GM10847 (cell line): Measurements from ENCODE around the gene PPM1F.

ENCODE experiments used
- POLR2A ChIP-seq: IDR thresholded peaks from 2 replicates; pipeline ENCODE4 v1.6.1; 2011; ENCODE audit not compliant: insufficient read length; ENCODE audit errors: extremely low read depth

PPM1F gene

DNA sequence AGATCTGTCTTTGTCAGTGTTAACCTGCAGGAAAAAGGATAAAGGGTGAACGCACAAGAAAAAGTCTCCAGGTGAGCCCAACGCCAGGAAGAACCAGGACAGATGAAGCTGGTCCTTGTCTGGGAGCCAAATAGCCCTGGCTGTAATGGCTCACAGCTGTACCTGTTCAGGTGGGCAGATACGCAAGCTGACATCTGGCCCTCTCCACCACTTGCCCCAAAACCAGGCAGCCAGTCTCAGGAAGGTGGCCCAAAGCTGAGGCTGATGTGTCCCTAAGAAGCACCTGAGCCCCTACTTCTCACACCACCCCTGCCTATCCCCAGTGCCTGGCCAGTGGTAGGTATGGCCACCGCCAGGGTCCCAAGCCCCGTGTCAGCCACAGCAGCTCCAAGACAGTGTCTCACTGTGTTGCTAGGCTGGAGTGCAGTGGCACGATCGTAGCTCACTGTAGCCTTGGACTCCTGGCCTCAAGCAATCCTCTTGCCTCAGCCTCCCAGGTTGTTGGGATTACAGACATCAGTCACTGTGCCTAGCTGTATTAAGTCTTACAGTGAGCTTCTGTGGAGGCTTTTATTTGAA lies 15.1 kb upstream of the PPM1F start:
- no peak for TF ChIP-seq POLR2A

DNA sequence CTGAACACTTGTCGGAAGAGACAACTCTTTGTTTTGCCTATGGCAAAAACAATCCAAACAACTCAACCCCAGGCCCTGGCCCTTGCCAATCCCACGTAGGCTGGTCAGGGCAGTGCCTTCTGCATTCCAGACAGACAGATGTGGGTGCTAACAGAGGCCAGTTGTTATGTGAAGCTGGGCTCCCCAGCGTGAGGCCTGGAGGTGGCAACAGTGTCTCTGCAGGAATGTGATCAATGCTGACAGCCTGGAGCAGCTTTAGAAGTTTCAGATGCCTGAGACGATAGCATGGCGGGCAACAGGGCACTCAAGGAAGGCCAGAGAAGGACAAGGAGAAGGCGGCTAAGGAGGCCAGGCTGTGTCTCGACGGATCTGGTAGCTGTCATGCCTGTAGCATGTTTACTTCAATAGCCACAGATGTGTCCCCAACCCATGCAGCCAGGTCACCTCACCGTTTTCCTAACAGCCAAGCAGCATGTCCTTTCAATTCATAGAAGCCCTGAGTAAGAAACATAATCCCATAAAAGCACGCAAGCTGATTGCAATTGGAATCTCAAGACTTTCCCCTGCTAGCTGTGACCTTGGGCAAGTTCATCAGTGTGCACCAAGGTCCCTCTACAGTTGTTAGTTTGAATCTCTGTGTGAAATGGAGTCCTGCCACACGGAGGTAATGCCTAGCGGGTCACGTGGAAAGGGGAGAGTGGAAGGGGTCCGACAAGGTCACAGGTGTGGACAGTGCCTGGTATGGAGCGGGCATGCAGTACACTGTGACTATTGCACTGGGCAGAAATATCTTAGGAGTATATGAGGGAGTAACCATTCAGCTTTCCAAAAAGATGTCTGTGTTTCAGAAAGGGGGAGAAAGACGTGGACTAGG lies 14.2 kb upstream of the PPM1F start:
- TF ChIP-seq POLR2A = no peak

DNA sequence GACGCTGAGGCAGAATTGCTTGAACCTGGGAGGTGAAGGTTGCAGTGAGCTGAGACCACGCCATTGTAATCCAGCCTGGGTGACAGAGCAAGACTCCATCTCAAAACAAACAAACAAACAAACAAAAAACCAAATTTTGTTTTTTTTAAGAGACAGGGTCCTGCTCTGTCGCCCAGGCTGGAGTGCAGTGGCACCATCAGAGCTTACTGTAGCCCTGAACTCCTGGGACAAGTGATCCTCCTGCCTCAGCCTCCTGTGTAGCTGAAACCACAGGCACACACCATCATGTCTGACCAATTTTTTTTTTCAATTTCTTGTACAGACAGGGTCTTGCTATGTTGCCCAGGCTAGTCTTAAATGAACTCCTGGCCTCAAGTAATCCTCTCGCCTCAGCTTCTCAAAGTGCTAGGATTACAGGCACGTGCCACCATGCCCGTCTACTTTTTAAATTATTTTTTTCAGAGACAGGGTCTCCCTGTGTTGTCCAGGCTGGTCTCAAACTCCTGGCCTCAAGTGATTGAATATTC lies 13.2 kb upstream of the PPM1F start:
- TF ChIP-seq POLR2A = no peak

DNA sequence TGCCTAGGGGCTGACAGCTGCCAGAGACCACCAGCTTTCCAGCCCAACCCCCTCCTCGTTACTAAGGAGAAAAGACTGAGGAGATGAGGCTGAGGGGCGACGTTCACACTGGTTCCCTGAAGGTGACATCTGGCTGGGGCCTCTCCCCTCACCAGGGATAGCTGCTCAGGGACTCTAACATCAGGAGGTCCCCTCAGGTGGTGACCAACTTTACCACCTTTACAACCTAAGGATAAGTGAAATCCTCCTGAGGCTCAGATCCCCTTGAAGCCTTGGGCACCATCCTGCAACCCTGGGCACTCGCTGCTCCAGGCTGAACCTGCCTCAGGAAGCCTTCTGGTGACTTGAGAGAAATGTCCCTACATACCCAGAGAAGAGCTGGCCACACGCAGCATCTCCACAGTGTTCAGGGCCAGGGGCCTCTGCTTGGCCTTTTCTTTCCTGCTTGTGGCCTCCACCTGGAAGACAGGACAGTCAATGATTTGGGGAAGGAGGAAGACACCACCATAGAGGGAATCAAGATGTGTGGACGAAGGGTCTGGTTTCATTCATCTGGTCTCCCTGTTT lies 12.4 kb upstream of the PPM1F start:
- TF ChIP-seq POLR2A = no peak

DNA sequence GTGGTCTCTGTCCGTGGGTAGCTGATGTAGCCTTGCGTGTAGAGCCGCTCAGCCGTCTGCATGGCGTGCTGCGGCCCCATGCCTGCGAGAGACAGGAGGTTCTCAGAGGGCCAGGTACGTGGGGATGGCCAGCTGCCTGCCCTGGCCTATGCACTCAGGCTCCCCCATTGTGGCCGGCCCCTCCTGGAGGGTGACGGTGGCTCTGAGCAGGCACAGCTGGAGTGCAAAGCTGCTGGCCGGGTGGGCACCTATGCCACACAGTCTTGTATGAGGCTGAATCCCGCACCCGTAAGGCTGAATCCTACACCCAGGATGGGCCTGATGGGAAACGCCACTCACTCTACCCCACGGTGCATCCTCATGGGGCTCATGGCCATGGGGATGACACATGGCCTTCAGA lies 11.6 kb upstream of the PPM1F start:
- no peak for TF ChIP-seq POLR2A

DNA sequence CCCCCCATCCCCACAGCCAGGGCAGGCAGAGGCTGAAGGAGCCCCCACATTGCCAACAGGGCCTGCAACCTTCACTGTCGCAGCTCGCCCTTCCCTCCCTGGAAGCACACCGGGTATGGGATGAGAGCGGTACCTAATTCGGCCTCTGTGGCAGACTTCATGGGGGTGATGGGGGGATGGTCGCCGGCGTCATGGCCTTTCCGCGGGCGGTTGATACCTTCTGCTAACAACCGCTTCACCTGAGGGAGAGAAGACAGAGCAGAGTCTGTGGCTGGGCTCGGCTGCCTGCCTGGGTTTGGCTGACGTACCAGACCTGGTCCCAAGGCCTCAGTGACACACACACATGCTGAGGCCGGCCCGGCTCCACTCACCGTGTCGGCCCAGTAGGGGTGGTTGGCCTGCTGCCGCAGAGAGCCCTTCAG lies 11.2 kb upstream of the PPM1F start:
- TF ChIP-seq POLR2A = no peak

DNA sequence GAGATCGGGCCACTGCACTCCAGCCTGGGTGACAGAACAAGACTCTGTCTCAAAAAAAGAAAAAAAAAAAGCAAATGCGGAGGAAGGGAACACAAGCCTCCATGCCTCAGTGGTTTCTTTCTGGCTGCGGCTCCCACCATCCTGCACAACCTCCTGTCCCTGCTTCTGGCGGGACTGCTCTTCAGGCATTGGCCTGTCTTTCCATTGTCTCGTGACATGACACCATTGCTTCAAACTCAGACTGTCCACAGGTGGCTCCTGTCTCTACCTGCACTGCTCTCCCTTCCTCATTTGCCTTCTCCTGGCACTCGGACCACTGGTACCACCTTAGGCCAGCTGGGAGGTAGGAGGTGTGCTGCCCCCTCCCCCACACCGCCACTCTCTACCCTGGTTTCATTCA lies 10.6 kb upstream of the PPM1F start:
- TF ChIP-seq POLR2A = no peak

DNA sequence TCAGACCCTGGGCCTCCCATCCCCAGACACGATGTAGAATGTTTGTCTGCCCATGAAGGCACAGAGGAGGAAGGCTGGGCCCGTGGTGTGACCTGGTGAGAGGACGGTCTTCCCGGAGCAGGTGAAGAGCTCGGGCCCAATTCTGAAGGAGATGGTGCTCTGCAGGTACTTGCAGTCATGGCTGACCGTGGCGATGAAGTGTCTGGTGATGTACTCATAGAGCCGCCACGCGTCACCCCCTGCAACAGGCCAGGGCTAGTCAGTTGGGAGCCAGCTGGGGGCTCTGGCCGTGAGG lies 10.0 kb upstream of the PPM1F start:
- TF ChIP-seq POLR2A = no peak

DNA sequence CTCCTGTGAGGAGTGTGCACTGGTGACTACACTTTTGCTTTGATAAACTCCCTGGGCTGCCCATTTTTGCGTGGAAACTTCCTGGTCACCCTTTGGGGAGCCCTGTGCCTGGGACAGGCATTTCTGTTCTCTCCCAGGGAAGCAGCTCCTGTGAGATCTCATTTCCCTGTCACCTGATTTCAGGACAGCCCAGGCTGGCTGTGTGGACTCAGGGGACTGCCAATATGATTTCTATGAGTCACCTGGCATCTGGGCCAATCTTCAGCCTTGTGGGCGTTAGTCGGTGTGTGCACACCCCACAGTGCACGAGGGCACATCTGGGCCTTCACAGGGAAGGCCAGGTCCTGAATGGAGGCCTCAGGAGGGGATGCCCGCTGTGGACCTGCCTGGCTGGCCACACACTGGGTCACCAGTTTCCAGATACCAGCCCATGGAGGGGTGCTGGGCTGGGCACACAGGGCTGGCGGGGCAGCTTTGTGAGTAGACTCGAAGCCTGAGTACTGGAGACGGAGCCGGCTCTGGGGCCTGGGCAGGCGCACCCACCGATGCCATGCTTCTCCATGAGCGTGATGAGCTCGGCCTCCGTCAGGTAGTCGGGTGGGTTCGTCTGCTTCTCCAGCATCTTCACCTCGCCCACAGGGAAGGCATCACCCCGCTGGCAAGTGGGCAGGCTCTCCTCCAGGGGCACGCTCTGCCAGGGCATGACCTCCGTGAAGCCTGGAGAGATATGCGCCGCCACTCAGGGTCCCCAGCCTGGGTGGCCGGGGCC lies 9.4 kb upstream of the PPM1F start:
- no peak for TF ChIP-seq POLR2A

DNA sequence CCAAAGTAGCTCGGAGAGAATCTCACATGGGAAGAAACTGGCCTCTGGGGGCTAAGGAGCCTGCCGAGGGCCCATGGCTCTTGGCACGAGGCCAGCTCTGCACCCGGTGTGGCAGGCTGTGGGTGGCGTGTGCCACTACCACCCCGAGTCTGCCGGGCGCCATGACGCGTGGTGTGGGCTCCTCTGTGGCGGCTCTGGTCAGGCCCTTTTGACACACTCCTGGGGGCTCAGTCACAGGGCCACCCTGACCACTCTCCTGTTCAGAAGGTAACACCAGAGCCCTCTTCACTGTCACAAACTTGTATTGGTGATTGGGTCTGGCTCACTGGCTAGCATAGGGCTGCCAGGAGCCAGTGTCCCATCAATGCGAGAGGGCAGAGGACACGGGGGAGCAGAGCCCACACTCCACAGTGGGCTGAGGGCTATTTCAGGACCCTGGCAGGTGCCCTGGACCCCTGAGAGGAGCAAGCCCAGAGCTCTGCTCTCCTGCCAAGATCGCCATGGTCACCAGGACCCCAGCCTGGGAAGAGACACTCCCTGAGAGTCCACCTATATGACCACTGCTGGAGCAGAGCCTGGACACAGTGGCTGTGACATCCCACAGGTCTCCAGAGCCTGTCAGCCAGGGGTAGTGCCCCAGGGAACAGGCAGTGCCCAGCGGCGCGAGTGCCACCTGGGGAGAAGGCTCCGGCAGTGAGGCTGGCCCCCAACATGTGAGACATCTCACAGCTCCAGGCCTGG lies 8.6 kb upstream of the PPM1F start:
- no peak for TF ChIP-seq POLR2A

DNA sequence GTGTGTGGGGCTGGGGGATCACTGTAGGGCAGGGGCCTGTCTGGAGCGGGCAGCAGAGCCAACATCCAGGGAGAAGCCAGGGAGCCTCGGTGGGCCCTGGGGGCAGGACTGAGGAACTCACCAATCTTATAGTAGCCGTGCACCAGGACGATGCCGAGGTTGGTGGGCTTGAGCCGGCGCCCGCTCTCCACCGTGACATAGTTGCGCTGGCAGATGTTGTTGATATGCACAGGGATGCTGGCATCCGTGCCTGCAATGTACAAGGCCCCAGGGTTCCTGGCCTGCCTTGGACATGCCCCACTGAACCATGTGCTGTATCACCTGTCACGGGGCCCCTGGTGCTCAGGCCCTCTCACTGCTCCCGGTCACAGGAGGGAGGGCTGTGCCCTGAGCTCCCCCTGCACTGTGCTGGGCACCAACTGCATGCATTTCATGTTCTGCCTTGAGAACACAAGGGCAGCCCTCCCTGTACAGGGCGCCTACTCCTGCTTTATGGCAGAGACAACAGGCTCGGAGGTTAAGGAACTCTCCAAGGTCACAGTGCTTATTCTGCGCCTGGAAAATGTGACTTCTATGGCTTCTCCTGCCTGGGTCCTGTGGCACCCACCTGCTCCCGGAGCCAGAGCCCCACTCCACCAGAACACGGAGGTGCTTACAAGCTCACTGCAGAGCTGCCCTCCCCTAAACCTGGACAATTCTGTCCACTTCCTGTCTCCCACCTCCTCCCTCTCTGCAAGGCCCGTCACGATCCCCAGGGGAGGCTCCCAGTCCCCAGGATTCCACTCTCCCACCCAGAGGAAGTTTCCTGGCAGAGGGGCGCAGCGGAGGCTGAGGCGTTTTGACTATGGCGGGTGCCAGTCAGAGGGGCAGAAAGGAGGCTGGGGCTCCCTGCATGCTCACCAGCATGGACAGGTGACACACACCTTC lies 7.8 kb upstream of the PPM1F start:
- no peak for TF ChIP-seq POLR2A

DNA sequence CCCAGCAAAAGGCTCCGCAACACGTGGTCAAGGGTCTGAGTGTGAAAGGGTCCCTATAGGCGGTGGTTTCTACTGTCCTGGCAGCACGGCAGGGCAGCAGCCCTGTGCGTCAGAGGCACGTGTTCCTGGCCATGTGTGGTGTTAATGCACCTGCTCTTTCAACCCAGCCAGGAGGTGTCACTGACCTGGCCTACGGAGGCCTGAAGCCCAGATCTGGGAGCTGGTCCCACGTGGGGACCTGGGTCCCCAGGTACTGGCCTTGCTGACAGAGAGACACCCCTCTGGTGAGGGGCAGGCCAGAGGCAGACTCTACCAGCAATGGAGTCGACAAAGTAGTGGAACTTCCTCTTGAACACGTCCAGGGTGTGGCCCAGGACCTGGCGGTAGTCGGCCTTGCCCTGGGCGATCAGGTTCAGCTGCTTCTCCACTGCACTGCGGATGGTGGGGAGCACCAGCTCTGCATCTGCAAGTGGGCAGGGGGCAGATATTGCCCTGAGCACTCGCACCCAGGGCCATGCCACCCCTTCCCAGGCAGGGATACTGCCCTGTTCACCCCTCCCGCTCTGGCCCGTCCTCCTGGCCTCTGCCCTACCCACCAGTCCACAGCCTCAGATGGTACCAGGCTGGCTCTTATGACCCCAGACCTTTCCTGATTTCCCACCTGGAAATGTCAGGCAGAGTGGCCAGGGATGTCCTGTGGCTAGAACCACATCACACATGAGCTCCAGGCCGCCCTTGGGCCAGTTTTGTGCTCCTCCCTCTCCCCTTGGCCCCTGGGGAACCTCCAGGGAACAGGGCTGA lies 6.8 kb upstream of the PPM1F start:
- TF ChIP-seq POLR2A = no peak
